LoVo (cell line): ENCODE data around the gene FAM83D.
"Not testable (repeated sequence)": the region's sequence is repeated elsewhere in the genome, so short reads cannot be mapped to it uniquely, and the experiment has no call there.

ENCODE experiments used
- DNase-seq: peaks from one replicate; pipeline ENCODE4 v3.0.0-alpha.2; 2016; ENCODE audit warnings: low spot score

FAM83D gene

DNA sequence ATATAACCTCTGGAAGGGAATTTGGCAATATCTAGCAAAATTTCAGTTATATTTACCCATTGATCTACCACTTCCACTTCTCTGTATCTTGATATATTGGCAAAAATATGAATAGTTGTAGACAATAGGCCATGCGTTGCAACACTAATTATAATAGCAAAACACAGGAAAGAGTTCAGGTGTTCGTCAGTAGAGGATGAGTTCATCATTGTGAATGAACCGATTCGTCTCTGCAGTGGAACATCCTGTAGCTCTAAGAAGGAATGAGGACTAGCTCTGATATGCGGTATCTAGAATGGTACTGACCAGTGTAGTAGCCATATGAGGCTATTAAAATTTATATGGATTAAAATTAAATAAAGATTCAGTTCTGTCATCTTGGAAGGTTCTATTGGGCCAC lies 8.3 kb downstream of the FAM83D start:
- DNase-seq, result no peak

DNA sequence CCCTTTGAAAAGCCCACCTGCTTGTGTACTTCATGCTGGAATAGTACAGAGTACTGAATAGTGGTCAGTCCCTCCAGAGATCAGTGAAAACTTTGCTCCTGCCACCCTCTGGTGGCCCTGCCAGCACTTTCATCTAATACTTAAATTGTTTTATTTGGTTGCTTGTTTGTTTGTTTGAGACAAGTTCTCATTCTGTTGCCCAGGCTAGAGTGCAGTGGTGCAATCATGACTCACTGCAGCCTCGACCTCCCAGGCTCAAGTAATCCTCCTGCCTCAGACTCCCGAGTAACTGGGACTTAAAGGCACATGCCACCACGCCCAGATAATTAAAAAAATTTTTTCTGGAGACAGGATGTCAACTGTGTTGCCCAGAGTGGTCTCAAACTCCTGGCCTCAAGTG lies 9.1 kb downstream of the FAM83D start:
- peak; percentile 4 for DNase-seq

GRCh38 chr20:38935967-38936407 lies 9.8 kb downstream of the FAM83D start:
- DNase-seq, result no peak

DNA sequence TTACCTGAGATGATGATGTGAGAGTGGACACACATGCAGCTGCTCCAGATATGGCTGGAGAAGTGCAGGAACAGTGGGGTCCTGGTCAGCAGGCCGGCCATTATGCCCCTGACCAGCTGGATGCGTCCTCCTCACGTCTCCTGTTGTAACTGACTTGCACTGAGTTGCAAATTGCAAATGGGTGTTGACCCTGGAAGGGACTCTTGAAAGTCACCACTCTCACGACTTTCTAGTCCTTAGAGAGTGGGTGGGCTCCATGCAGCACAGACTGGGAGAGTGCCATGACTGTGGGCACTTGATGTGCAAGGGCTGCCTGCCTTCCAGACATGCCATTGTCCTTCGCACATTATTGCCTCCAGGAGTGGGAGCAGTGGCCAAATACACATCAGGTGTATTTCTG lies 10.8 kb downstream of the FAM83D start:
- DNase-seq, result no peak

DNA sequence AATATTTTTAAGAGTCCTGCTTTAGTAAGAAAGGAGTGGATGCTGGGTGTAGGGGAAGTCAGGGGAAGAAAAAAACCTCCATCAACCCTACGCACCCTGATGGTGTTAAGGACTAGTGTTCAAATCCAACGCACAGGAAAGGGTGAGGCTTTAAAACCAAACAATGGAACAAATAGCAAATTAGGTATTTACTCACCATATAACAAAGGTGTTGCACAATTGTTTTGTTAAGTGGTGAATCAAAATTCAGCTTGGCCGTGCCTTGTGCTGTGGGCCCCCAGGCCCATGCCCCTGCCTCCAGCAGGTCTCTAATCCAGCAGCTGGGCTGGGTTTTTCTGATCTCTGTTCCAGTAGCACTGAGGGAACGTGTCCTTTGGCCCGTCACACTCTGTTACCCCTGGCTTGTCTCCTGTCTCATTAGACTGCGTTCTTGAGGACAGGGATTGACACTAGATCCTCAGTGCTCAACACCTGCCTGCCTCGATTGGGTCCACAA lies 11.8 kb downstream of the FAM83D start:
- DNase-seq, result no peak

DNA sequence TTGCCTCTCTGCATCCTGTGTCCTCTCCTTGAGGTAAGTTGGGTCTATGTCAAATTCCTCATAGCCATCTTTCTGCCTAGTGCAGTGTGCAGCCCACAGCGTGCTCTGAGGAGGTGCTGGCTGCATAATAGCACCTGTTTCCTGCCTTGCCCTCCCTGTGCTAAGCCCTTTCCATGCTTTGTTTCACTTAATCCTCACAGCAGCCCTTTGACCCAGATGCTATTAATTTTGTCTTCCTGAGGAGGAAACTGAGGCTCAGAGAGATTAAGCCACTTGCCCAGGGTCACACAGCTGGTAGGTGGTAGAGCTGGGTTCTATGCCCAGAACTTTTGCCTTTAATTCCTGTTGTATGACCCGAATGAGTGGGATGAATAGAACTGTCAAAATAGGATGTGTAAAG lies 13.5 kb downstream of the FAM83D start:
- DNase-seq, result no peak

GRCh38 chr20:38940644-38941043 lies 14.4 kb downstream of the FAM83D start:
- DNase-seq, result no peak

DNA sequence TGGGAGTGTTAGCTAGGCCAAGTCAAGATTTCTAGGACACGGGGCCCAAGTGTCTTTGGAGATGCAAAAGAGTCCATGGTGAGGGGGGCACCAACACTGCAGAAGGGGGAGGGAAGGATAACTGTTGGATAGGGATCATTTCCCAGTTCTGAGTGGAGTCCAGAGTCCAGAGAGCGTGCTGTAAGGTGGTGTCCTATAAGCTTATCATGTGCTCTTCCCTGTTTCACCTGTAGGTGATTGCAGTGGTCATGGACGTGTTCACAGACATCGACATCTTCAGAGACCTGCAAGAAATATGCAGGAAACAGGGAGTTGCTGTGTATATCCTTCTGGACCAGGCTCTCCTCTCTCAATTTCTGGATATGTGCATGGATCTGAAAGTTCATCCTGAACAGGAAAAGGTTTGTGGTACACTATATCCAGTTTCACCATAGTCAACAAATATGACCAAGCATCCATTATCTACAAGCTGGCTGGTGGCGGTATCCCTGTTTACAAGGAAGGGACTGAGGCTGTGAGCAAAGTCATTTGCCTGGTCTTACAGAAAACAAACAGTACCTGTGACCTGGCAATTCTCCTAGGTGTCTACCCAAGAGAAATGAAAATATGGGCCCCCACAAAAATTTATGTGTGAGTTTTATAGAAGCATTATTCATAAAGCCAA lies 15.6 kb downstream of the FAM83D start:
- DNase-seq, result no peak

- no peak for DNase-seq
These were observed 18.8 kb downstream of the FAM83D start for GRCh38 chr20:38945012-38945411.

GRCh38 chr20:38946836-38947235 lies 20.6 kb downstream of the FAM83D start:
- DNase-seq, result no peak

DNA sequence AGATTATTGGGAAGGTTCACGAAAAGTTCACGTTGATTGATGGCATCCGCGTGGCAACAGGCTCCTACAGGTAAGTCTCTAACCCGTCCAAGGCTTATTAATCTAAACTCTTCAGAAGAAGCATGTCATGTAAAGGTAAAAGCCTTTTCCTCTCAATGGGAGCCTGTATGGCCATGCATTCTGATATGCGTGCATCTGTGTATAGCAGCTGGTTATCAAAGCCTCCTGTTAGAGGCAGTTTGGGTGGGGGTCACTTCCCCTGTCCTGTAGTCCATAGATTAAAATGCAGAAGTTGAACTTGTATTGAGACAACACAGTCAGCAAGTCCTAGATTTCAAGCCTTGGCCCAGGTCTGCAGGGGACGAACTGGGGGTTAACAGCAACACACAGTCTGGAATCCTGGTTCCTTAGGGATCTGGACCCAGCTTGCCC lies 21.7 kb downstream of the FAM83D start:
- no peak for DNase-seq

GRCh38 chr20:38950254-38950653 lies 24.0 kb downstream of the FAM83D start:
- no peak for DNase-seq

GRCh38 chr20:38951611-38952010 lies 25.4 kb downstream of the FAM83D start:
- no peak for DNase-seq

DNA sequence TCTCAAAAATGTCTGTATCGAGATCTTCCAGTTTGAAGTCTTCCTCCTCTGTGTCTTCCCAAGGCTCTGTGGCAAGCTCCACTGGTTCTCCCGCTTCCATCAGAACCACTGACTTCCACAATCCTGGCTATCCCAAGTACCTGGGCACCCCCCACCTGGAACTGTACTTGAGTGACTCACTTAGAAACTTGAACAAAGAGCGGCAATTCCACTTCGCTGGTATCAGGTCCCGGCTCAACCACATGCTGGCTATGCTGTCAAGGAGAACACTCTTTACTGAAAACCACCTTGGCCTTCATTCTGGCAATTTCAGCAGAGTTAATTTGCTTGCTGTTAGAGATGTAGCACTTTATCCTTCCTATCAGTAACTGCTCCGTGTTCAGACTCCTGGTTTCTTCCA lies 25.9 kb downstream of the FAM83D start:
- no peak for DNase-seq

DNA sequence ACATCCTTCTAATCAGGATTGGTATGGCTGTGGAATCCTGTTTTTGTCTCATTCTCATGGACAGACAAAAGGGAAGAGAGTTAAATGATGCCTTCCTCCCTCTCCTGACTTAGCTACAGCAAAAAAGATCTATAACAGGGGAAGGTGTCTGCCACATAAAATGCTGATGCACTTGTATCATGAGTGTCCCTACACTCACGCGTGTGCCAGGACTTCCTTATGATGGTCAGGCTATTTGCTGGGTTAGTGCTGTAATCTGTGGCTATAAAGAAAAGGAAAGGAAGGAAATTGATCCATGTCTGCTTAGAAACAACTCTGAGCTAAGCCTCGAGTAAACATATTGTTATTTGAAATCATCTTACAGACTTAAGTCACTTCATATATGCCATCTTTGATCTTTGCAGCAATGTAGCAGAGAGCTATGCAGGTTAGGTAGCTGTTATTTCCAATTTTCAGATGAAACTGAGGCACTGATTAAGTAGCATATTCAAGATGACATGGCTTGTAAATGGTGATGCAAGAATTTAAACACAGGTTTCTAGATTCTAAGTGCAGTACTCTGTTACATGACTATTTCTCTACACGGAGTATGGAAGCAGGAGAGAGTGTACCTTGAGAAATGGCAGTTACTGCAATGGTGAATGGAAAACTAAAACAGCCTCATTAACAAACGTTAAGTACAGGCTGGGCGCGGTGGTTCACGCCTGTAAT lies 27.6 kb downstream of the FAM83D start:
- no peak for DNase-seq

GRCh38 chr20:38957235-38957876 lies 31.1 kb downstream of the FAM83D start:
- no peak for DNase-seq

- no peak for DNase-seq
These were observed 31.8 kb downstream of the FAM83D start for GRCh38 chr20:38957915-38958485.

DNA sequence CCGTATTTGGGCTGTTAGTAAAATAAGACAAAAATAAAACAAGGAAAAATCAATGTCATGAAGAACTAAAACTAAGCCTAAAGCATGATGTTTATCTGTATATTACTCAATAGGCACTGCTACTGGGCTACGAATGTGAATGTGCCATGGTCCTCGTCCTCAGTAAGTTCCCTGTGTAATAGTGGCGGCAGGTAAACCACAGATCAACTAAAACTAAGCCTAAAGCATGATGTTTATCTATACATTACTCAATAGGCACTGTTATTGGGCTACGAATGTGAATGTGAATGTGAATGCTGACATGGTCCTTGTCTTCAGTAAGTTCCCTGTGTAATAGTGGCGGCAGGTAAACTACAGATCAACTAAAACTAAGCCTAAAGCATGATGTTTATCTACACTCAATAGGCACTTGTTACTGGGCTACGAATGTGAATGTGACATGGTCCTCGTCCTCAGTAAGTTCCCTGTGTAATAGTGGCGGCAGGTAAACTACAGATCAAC lies 34.0 kb downstream of the FAM83D start:
- not testable (repeated sequence) for DNase-seq

DNA sequence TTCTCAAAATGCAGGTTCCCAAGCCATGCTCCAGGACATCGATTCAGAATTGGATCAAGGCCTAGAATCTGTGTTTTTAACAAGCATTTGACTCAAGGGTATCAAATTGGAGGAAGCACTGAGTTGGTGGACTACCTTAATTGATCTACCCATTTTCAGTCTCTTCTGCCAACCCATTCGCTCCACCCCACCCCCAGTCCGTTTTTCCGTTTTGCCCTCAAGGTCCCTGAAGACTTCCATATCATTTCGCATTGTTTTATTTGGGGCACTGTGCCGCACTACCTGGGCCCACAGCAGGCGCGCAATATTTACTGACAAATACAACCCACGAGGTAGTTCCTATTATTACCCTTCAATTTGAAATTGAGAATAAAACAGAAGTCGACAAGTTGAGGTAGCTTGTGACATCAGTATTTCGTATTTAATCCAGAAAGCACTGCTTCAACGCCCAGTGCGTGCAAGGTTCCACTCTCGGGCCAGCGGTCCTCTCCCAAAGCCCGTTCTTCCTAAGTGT lies 35.4 kb downstream of the FAM83D start:
- no peak for DNase-seq

DNA sequence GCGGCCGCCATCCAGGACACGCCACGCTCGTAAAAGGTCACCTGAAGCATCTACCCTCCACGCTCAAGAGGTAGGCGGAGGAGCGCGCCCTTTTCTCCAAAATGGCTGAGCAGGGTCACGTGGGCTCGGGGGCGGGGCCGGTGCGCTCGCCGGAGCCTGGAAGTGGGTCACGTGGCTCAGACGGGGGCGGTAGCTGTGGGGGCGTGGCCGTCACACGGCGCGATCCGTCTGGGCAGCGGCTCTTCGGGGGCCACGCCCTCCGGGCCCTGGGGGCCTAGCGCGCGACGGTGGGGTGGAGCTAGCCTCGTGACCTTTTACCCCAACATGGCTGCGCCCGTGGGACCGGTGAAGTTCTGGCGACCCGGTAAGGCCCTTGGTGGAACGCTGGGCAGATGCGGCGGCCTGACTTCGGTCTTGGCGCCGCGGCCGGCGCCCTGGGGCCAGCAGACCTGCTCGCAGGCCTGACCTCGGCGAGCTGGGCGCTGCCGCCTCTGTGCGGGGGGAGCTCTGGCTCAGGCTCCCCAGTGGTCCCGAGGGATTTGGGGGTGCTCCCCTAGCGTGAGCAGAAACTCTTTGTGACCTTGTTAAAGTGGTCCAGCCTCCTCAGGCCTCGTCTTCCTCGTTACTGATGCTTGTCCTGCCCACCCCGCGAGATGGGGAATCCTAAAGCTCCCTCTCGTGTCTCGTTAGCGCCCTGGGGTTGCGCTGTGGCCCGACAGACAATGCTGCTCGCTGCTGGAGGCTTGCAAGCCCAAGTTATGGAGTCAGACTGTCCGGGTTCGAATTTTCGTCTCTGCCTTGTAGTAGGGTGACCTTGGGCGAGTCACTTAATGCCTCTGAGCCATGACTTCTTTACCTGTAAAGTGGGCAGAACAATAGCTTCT lies 36.1 kb downstream of the FAM83D start, which contains the start of gene DHX35:
DHX35 (plus strand) TSS at position 301 of the 884 bp plus-strand sequence; CDS start at position 325, 24 bp downstream.
- DNase-seq, result peak; percentile 98

DNA sequence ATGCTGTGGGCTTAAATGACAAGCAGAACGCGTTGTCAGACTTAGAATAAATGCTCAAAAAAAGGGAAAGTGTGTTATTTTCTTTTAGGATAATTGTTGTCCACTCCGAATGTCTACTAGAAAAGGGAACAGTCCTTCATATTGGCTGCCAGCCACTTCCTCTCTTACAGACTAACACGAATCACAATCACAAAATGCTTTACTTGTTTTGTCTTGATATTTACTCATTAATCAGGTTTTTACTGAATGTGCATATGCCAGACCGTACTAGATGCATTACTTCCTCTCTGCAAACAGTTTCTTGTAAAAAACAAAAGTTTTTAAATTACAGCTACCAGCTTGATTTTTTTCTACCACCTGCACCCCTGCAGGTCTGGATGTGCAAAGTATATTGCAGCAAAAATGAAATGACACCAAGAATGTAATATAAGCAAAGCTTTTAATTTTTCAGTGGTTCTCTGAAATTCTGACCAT lies 36.7 kb downstream of the FAM83D start:
- no peak for DNase-seq
